NCI-H1694 (cell line): Measurements from ENCODE around the gene CCDC122.
A peak's percentile ranks its signal among the peaks of the same experiment; 100 is the strongest.
"Not testable (repeated sequence)": the region's sequence is repeated elsewhere in the genome, so short reads cannot be mapped to it uniquely, and the experiment has no call there.

Source experiments
- DNase-seq: peaks from one replicate; lab custom pipeline; 2025; lab: John Stamatoyannopoulos, UW

Gene CCDC122

GRCh38 chr13:43877326-43877725 lies 2.2 kb downstream of the CCDC122 start:
- no peak for DNase-seq

- DNase-seq: no peak
Measured at GRCh38 chr13:43876366-43876765, 3.2 kb downstream of the CCDC122 start.

- no peak for DNase-seq
Measured at GRCh38 chr13:43874504-43875092, 4.9 kb downstream of the CCDC122 start.

DNA sequence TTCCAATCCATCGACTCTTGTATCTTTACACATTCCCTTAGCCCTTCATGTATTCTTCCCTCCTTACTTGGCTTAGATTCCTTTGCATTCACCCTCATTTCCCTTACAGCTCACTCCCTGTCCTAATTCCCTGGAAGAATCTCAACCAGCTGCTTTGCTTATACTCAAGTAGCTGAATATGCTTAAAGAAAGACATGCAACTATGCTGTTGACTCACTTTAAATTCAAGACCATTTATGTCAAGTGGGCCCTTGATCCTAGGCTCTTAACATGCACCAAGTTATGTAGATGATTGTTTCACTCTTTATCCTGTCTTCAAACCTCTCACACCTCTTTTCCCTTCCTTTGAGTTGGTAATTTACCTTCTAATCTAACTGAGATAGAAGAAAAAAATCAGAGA lies 7.4 kb downstream of the CCDC122 start:
- no peak for DNase-seq

GRCh38 chr13:43865892-43866291 lies 13.6 kb downstream of the CCDC122 start:
- no peak for DNase-seq

GRCh38 chr13:43864921-43865320 lies 14.6 kb downstream of the CCDC122 start:
- no peak for DNase-seq

GRCh38 chr13:43861863-43862262 lies 17.7 kb downstream of the CCDC122 start:
- DNase-seq: no peak

- DNase-seq: no peak
Measured at GRCh38 chr13:43852923-43853404, 26.6 kb downstream of the CCDC122 start.

GRCh38 chr13:43850873-43851272 lies 28.7 kb downstream of the CCDC122 start:
- no peak for DNase-seq

DNA sequence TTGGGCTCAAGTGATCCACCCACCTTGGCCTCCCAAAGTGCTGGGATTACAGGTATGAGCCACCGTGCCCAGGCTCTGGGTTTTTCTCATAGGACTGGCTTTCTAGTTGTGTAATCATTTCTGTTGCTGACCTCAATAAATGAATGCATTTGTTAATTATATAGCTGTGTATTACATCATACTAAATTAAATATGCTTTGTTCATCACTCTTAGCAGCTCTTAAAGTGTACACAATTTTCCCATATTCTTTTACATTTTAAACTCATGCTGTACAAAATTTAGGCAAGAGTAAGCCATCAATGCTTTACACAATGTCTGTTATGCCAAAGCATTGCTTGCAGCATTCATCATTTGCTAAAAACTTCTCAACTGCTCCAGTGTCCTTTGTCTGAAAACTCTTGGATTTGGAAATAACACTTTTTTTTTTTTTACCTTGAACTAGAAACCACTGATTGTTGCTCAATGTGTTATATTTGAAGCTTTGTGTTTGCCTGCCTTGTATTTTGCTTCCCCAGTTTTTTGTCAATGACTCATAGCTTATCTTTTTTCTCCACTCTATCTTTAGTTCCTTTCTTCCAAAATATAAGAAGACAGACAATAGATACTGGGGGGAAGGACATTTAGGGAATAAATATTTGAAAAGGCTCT lies 31.4 kb downstream of the CCDC122 start:
- no peak for DNase-seq

- DNase-seq: no peak
Measured at GRCh38 chr13:43846496-43847158, 32.9 kb downstream of the CCDC122 start.

GRCh38 chr13:43838909-43839308 lies 40.6 kb downstream of the CCDC122 start:
- DNase-seq: no peak

GRCh38 chr13:43835701-43836100 lies 43.8 kb downstream of the CCDC122 start:
- no peak for DNase-seq

DNA sequence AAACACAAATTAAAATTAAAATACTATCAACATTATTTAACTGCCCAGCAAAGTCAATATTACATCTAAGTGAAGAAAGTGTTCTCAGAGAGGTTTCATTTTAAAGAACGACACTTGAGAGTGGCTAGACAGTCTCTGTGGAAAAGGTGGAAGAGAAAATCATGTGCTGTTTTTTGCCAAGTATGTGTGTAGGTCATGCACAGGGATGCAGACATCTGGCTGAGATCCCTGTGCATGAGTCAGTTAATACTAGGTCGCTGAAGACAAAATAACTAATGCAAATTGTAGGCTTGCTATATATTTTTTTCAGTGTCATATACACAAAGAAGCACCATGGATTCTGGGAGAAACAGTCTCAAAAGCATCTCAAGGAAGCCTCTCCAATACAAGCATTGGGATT lies 48.5 kb downstream of the CCDC122 start:
- DNase-seq: no peak

DNA sequence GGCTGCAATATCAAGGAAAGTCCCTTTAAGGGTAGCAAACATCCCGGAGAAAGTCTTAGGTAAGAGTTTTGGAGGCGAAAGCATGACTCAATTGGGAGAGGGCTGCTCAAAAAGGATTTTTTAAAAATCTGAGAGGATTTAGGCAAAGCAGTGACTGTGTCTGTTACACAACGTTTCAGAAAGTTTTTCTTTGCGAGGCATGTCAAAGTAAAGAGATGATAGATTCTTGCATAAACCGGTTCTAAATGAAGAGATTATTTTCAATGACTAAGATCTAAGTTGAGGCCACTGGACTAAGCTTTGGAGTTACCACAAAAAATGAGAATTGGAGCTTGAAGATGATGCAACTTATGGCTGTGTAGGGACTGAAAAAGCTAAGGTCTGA lies 49.1 kb downstream of the CCDC122 start:
- DNase-seq: no peak

- DNase-seq: not testable (repeated sequence)
Measured at GRCh38 chr13:43824656-43825055, 54.9 kb downstream of the CCDC122 start.

DNA sequence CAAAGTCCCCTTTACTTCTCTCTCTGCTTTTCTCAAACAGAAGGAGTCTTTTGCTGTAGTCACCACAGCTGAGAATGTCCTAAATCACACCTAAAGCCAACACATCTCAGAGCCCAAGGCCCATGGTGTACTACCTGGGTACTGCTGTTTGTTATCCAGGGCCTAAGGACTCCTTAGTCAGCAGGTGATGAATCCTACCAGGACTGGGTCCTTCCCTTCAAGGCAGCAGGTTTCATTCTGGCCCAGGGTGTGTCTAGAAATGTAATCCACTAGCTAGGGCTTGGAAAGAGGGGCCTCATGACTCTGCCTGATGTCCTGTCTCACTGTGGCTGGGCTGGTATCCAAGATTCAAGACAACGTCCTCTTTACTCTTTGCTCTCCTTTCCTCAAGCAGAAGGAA lies 56.6 kb downstream of the CCDC122 start:
- DNase-seq: no peak

DNA sequence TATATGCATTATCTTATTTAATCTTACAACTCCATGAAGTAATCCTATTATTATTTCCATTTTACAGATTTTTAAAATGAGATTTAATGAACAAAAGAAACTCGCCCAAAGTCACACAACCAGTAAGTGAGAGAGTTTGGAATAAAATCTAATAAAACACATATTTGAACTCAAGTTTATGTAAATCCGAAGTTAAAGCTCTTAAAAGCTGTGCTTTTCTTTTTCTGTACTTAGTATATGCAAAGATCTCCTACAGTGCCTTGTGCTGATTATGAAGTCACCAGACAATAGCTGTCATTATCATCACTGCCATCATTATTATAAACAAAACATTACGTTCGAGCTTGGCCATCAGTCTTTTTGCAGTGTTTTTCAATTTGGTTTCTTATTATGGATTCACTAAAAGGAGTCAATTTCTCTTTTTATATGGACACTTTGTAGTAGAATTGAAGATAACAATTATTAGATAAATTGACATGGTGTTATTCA lies 63.1 kb downstream of the CCDC122 start:
- DNase-seq: no peak

DNA sequence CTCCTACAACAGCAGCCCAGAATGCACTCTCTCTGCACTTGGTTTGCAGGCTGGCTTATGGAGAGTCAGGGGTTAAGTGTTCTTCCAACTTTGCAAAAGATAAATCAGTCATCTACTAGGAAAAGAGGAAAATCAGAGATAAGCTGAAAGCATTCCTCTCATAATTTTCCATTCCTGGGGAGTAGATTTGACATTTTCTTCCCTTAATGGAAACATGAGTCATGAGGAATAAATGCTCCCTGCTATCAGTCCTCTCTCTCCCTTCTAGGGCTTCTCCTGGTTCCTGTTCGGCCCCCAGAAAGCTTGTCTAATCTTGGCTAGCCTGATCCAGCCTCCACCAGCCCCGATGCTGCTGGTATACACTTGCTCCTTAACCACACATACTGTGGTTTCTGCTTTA lies 64.3 kb downstream of the CCDC122 start:
- no peak for DNase-seq

DNA sequence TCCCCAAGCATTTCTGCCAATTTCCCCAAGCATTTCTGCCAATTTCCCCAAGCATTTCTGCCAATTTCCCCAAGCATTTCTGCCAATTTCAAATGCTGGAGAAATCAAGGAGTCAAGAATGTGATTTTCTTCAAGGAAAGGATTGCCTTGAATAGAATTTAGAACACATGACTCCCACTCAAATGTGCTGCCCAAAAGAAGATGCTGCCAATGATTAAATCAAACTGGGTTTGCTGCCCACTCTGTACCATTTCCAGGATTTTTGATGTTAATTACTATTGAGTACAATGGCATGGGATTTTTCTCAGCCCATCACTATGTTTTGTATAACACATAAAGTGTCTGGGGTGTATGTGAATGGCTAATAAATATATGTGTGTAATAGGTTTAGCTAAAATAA lies 70.9 kb downstream of the CCDC122 start:
- no peak for DNase-seq

GRCh38 chr13:43805681-43806128 lies 73.8 kb downstream of the CCDC122 start:
- no peak for DNase-seq

DNA sequence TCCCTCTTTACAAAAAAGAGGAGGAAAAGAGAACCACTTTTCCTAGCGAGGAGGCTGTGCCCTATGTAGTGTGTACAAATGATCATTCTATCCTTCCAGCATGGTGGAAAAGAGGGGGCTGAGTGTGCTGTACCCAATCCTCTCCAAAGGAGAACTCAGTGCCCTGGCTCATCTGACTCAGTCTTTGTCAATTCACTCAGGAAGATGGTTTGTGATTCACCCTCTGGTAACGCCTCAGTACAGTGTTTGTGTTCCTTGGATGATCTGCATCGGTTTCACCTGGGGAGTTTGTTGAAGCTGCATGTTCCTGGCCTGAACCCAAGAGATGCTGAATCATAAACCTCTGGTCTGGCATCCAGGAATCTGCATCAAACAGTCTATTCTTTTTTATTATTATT lies 74.5 kb downstream of the CCDC122 start:
- DNase-seq: no peak

DNA sequence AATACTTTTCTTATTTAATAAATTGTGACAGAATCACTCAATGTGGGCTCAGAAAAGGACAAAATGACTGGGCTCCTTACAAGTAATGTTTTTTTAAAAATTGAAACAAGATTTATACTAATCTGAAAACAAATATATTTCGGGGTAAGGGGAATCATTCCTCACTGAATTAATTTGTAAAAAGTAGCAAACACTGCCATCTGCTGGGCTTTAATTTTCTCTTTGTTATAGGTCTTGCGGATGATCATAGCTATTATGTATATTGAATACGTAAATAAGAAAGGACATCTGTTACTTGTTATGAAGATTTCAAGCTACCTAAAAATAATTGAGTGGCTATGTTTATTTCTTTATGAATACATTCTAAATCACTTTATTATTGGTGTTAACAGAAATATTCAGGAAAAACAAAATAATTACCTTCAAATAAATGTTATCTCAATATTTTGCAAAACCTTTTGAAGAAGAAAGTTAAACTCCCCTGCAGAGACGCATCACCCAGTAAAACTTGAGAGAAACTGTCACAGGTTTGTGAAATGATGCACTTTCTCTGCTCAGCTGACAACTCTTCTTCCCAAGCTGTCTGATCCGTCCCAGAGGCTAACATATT lies 75.0 kb downstream of the CCDC122 start:
- DNase-seq: peak; percentile 94
